ENCODE data around the gene KDM2A.
A peak's percentile ranks its signal among the peaks of the same experiment; 100 is the strongest.
"Not testable (repeated sequence)": the region's sequence is repeated elsewhere in the genome, so short reads cannot be mapped to it uniquely, and the experiment has no call there.

Gene KDM2A

GRCh38 chr11:67117672-67118180, 1.3 kb upstream of the KDM2A start:
- peak; percentile 17 for DNase-seq (ENCODE audit: low read depth)

GRCh38 chr11:67118181-67118766, 789 bp upstream of the KDM2A start:
- DNase-seq (ENCODE audit: low read depth): peak; percentile 21

GRCh38 chr11:67119585-67120391, 725 bp downstream of the KDM2A start:
- DNase-seq (ENCODE audit: low read depth): no peak

GRCh38 chr11:67120456-67120855, 1.4 kb downstream of the KDM2A start:
- DNase-seq (ENCODE audit: low read depth): no peak

- no peak for DNase-seq (ENCODE audit: low read depth)
Measured at GRCh38 chr11:67120881-67121710, 2.0 kb downstream of the KDM2A start.

GRCh38 chr11:67123801-67124200, 4.7 kb downstream of the KDM2A start:
- DNase-seq (ENCODE audit: low read depth): not testable (repeated sequence)

GRCh38 chr11:67126243-67126642, 7.2 kb downstream of the KDM2A start:
- DNase-seq (ENCODE audit: low read depth): not testable (repeated sequence)

- DNase-seq (ENCODE audit: low read depth): no peak
Measured at GRCh38 chr11:67126986-67127385, 7.9 kb downstream of the KDM2A start.

GRCh38 chr11:67130861-67131260, 11.8 kb downstream of the KDM2A start:
- not testable (repeated sequence) for DNase-seq (ENCODE audit: low read depth)

GRCh38 chr11:67136156-67136555, 17.1 kb downstream of the KDM2A start:
- no peak for DNase-seq (ENCODE audit: low read depth)

- DNase-seq (ENCODE audit: low read depth): no peak
Measured at GRCh38 chr11:67138922-67139321, 19.9 kb downstream of the KDM2A start.

- no peak for DNase-seq (ENCODE audit: low read depth)
Measured at GRCh38 chr11:67146516-67147226, 27.6 kb downstream of the KDM2A start.

- no peak for DNase-seq (ENCODE audit: low read depth)
Measured at GRCh38 chr11:67153971-67154370, 34.9 kb downstream of the KDM2A start.

GRCh38 chr11:67154726-67155125, 35.7 kb downstream of the KDM2A start:
- DNase-seq (ENCODE audit: low read depth): no peak

GRCh38 chr11:67157691-67158090, 38.6 kb downstream of the KDM2A start:
- no peak for DNase-seq (ENCODE audit: low read depth)

- DNase-seq (ENCODE audit: low read depth): no peak
Measured at GRCh38 chr11:67158221-67158620, 39.2 kb downstream of the KDM2A start.

GRCh38 chr11:67160045-67160444, 41.0 kb downstream of the KDM2A start:
- DNase-seq (ENCODE audit: low read depth): no peak

- no peak for DNase-seq (ENCODE audit: low read depth)
Measured at GRCh38 chr11:67160872-67161783, 42.1 kb downstream of the KDM2A start.

GRCh38 chr11:67163006-67163405, 43.9 kb downstream of the KDM2A start:
- DNase-seq (ENCODE audit: low read depth): no peak

- DNase-seq (ENCODE audit: low read depth): no peak
Measured at GRCh38 chr11:67165623-67166022, 46.6 kb downstream of the KDM2A start.

- DNase-seq (ENCODE audit: low read depth): no peak
Measured at GRCh38 chr11:67167091-67167490, 48.0 kb downstream of the KDM2A start.
